Lung microvascular endothelial cell (primary cell): Measurements from ENCODE around the gene EHMT1. TPM values are rescaled to one million over a fixed set of nuclear protein-coding genes. Genes with fewer than 3 reads are reported as not detected.

ENCODE experiments used
- DNase-seq, 2 donors: peaks; one replicate each; pipeline versions ENCODE4 v3.0.0 to v3.0.0-alpha.2; 2010; ENCODE audit warnings: low read depth in 2 of 2
- total RNA-seq: library from RNA; depleted of rRNA; stranded (reverse); fragments of >200 nt; gene quantifications from 2 replicates; pipeline ENCODE4 v1.2.1, GENCODE V29; 2014

Gene EHMT1
- total RNA-seq, 1 donor from 2014 or later, result 46.2 TPM

- DNase-seq, result no peak
Measured at GRCh38 chr9:137643921-137644320, 25.1 kb downstream of the EHMT1 start.

GRCh38 chr9:137645211-137645610 is 26.4 kb downstream of the EHMT1 start:
- no peak for DNase-seq

- DNase-seq, result no peak
Measured at GRCh38 chr9:137646341-137646740, 27.5 kb downstream of the EHMT1 start.

- no peak for DNase-seq
Measured at GRCh38 chr9:137647096-137647714, 28.4 kb downstream of the EHMT1 start.

- no peak for DNase-seq
Measured at GRCh38 chr9:137648396-137648795, 29.6 kb downstream of the EHMT1 start.

- DNase-seq, result no peak
Measured at GRCh38 chr9:137649553-137649952, 30.7 kb downstream of the EHMT1 start.

GRCh38 chr9:137650259-137650658 is 31.5 kb downstream of the EHMT1 start:
- no peak for DNase-seq

- DNase-seq, result no peak
Measured at GRCh38 chr9:137650779-137651178, 32.0 kb downstream of the EHMT1 start.

- DNase-seq, result no peak
Measured at GRCh38 chr9:137656416-137656815, 37.6 kb downstream of the EHMT1 start.

- no peak for DNase-seq
Measured at GRCh38 chr9:137657606-137658005, 38.8 kb downstream of the EHMT1 start.

GRCh38 chr9:137658781-137659180 is 40.0 kb downstream of the EHMT1 start:
- DNase-seq, result no peak

- no peak for DNase-seq
Measured at GRCh38 chr9:137660144-137660543, 41.3 kb downstream of the EHMT1 start.

- DNase-seq, result no peak
Measured at GRCh38 chr9:137663584-137663983, 44.8 kb downstream of the EHMT1 start.

- no peak for DNase-seq
Measured at GRCh38 chr9:137664676-137665075, 45.9 kb downstream of the EHMT1 start.

GRCh38 chr9:137665226-137665625 is 46.4 kb downstream of the EHMT1 start:
- no peak for DNase-seq

GRCh38 chr9:137665697-137666512 is 47.1 kb downstream of the EHMT1 start:
- no peak for DNase-seq

- peak in 1 of 2 donors; percentile 33 for DNase-seq
Measured at GRCh38 chr9:137666513-137666822, 47.7 kb downstream of the EHMT1 start.

GRCh38 chr9:137666955-137667670 is 48.3 kb downstream of the EHMT1 start:
- peak in 1 of 2 donors; percentile 48 for DNase-seq

GRCh38 chr9:137668203-137668602 is 49.4 kb downstream of the EHMT1 start:
- no peak for DNase-seq

GRCh38 chr9:137669261-137669672 is 50.5 kb downstream of the EHMT1 start:
- DNase-seq, result peak; percentile 17 to 21

- no peak for DNase-seq
Measured at GRCh38 chr9:137670391-137671195, 51.8 kb downstream of the EHMT1 start.

GRCh38 chr9:137671196-137671538 is 52.4 kb downstream of the EHMT1 start:
- DNase-seq, result no peak
